GM04504 (cell line): ENCODE data around the gene CYB5R4.

Experiments
- DNase-seq: peaks from one replicate; pipeline ENCODE4 v3.0.0-alpha.2; 2012; ENCODE audit warnings: low read depth

Gene CYB5R4

GRCh38 chr6:83984411-83984810 lies 124.9 kb downstream of the CYB5R4 start:
- no peak for DNase-seq

GRCh38 chr6:83985308-83985713 lies 125.8 kb downstream of the CYB5R4 start:
- no peak for DNase-seq

- no peak for DNase-seq
Measured at GRCh38 chr6:83985715-83986114, 126.2 kb downstream of the CYB5R4 start.

- DNase-seq: no peak
Measured at GRCh38 chr6:83998021-83998584, 138.6 kb downstream of the CYB5R4 start.

- no peak for DNase-seq
Measured at GRCh38 chr6:84001119-84001518, 141.6 kb downstream of the CYB5R4 start.

GRCh38 chr6:84002226-84002625 lies 142.7 kb downstream of the CYB5R4 start:
- no peak for DNase-seq

- DNase-seq: no peak
Measured at GRCh38 chr6:84003131-84003530, 143.6 kb downstream of the CYB5R4 start.

GRCh38 chr6:84003654-84004053 lies 144.2 kb downstream of the CYB5R4 start:
- no peak for DNase-seq

- DNase-seq: no peak
Measured at GRCh38 chr6:84007871-84008270, 148.4 kb downstream of the CYB5R4 start.

GRCh38 chr6:84013354-84013753 lies 153.9 kb downstream of the CYB5R4 start:
- DNase-seq: no peak

GRCh38 chr6:84013931-84014330 lies 154.4 kb downstream of the CYB5R4 start:
- no peak for DNase-seq

- DNase-seq: no peak
Measured at GRCh38 chr6:84016029-84016428, 156.5 kb downstream of the CYB5R4 start.
